ENCODE measurements around the gene BDKRB1.

BDKRB1 gene

DNA sequence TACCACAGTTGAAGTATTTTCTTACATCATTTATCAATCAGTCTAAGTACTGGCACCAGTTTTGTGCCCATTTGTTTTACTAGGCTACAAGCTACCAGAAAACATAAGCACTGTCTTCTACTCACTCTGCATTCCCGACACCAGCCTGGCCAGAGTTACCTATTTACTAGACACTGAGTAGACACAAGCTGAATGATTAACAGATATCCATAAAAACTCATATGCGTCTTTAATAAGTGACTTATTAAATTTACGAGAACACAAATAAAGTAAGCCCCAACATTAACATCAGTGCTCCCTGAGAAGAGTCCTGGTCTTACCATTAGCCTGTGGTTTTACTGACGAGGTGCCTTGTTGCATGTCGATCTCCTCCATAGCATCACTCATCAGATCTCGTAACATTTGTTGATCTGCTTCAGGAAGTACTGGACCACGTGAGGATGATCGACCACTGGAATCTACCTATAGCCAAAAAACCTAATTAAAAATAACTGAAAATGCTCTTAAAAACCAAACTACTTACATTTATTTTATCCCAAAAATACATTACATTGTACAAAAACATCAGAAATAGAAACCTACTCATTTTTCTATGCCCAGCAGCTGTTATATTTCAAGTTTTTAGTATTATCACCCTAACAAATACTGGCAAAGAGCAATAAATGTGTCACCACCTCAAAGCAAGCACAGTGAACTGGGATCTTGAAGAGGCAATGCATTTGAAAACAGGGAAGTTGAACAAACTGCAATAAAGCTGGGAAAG, 53.3 kb downstream of the BDKRB1 start:
- no peaks in the 10 kb centered on the region for H3K27me3 ChIP-seq (ENCODE audit: insufficient read depth, low read depth, severe bottlenecking)
- H3K36me3 ChIP-seq = peaks cover 23% of the 10 kb centered on the region
- no peak overlapping the region for H3K4me3 ChIP-seq (ENCODE audit: low read depth, low read length)
- DNase-seq = no peak
- no peaks in the 10 kb centered on the region for H3K9me3 ChIP-seq (ENCODE audit: severe bottlenecking)
- TF ChIP-seq CTCF (IDR thresholded peaks at IDR 0.05; ENCODE audit: low read depth, low read length) = no peak
- H3K27ac ChIP-seq = no peak overlapping the region

DNA sequence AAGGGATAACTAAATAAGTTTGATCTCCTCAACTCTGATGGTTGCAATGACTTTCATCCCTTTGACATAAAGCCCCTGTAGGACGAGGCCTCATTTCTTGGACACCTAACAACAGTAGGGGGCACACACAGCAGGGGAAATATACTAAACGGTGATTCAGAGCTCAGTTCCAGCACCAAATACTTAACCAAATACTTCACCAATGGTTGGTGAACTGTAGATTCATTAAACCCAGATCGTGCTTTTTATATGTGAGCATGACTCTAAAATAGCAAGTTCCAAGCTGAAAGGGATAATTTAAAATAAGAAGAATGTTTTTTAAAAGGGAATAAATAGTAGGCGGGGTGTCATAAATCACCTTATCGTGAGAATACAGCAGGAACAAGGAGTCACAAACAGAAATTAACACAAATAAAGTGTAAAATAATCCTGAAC, 53.9 kb downstream of the BDKRB1 start:
- no peak overlapping the region for H3K27ac ChIP-seq
- H3K27me3 ChIP-seq (ENCODE audit: insufficient read depth, low read depth, severe bottlenecking) = no peaks in the 10 kb centered on the region
- TF ChIP-seq CTCF (IDR thresholded peaks at IDR 0.05; ENCODE audit: low read depth, low read length) = no peak
- DNase-seq = peak; percentile 9
- H3K36me3 ChIP-seq = peaks cover 26% of the 10 kb centered on the region
- H3K9me3 ChIP-seq (ENCODE audit: severe bottlenecking) = no peaks in the 10 kb centered on the region
- no peak overlapping the region for H3K4me3 ChIP-seq (ENCODE audit: low read depth, low read length)

GRCh38 chr14:96310906-96311305, 54.9 kb downstream of the BDKRB1 start:
- no peaks in the 10 kb centered on the region for H3K27me3 ChIP-seq (ENCODE audit: insufficient read depth, low read depth, severe bottlenecking)
- H3K4me3 ChIP-seq (ENCODE audit: low read depth, low read length) = no peak overlapping the region
- H3K9me3 ChIP-seq (ENCODE audit: severe bottlenecking) = no peaks in the 10 kb centered on the region
- no peak for DNase-seq
- H3K36me3 ChIP-seq = peaks cover 31% of the 10 kb centered on the region
- H3K27ac ChIP-seq = no peak overlapping the region
- no peak for TF ChIP-seq CTCF (IDR thresholded peaks at IDR 0.05; ENCODE audit: low read depth, low read length)
